ENCODE data around the gene MFSD12. TPM values are rescaled to one million over a fixed set of nuclear protein-coding genes. Genes with fewer than 3 reads are reported as not detected.

Gene MFSD12
- total RNA-seq, 1 donor from 2014 or later = 181 TPM

DNA sequence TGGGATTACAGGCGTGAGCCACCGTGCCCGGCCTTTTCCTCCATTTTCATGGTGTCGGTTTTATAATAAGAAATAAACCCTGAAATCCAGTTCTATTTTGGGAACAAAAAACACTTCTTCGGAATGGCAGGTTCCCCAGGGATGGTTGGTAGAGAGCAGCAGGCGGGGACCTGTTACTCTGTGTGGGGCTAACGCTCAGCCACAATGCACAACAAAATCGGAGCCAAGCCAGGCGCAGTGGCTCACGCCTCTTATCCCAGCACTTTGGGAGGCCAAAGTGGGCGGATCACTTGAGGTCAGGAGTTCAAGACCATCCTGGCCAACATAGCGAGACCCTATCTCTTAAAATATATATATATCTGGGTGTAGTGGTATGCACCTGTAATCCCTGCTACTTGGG is 43.6 kb upstream of the MFSD12 start:
- peaks cover 7% of the 10 kb centered on the region for H3K4me1 ChIP-seq (ENCODE audit: insufficient read depth, low read length)
- no peaks in the 10 kb centered on the region for H3K27me3 ChIP-seq (ENCODE audit: insufficient read depth, low read length)
- Mint-ChIP-seq H3K9me3 (ENCODE audit: unreplicated experiment) (no peaks in the 10 kb centered on the region), H3K27ac (ENCODE audit: unreplicated experiment) (no peak overlapping the region), H3K27me3 (ENCODE audit: low read depth, unreplicated experiment) (no peaks in the 10 kb centered on the region), H3K4me1 (ENCODE audit: low read depth, unreplicated experiment) (no peaks in the 10 kb centered on the region), H3K36me3 (ENCODE audit: low read depth, unreplicated experiment) (peaks cover 1% of the 10 kb centered on the region), H3K4me3 (ENCODE audit: unreplicated experiment) (no peak overlapping the region)
- H3K27ac ChIP-seq (ENCODE audit: low read depth, low read length) = no peak overlapping the region
- no peaks in the 10 kb centered on the region for H3K9me3 ChIP-seq (ENCODE audit: insufficient read depth, low read depth, low read length)
- no peaks in the 10 kb centered on the region for H3K79me2 ChIP-seq (ENCODE audit: insufficient read depth, low read length)
- H2AFZ ChIP-seq (ENCODE audit: low read depth, low read length) = no peak overlapping the region
- DNase-seq (ENCODE audit: low read depth) (no peak), FAIRE-seq (no peak)
- H3K4me3 ChIP-seq (ENCODE audit: insufficient read depth, low read depth, low read length) = no peak overlapping the region
- H4K20me1 ChIP-seq (ENCODE audit: insufficient read depth, low read length) = peaks cover 8% of the 10 kb centered on the region
- H3K4me2 ChIP-seq (ENCODE audit: low read length) = no peak overlapping the region
- TF ChIP-seq EZH2 (IDR thresholded peaks at IDR 0.05; ENCODE audit: insufficient read depth, low read length) (no peak), CTCF (IDR thresholded peaks at IDR 0.05; ENCODE audit: insufficient read depth, low read depth, low read length) (no peak)
- H3K9ac ChIP-seq (ENCODE audit: low read length) = no peak overlapping the region
- no peaks in the 10 kb centered on the region for H3K36me3 ChIP-seq (ENCODE audit: insufficient read depth, low read length)

DNA sequence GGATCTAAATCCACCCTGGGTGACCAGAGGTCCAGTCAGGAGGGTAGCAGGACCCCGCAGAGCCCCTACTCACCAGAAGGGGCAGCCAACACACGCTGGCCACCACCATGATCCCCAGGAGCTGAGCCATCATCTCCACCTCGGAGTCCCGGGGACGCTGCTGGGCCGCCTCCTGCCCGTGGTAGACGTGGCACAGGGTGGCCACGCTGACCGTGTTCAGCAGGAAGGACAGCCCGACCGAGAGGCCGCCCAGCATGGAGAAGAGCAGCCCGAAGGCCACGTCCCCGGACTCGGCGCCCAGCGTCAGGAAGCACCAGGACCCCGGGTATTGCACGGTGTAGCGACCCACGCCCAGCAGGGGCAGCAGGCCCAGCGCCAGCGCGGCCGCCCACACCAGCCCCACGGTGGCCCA is 42.4 kb upstream of the MFSD12 start:
- Histone ChIP-seq H3K9me3 (ENCODE audit: insufficient read depth, low read depth, low read length) (no peaks in the 10 kb centered on the region), H2AFZ (ENCODE audit: low read depth, low read length) (no peak overlapping the region), H4K20me1 (ENCODE audit: insufficient read depth, low read length) (no peaks in the 10 kb centered on the region), H3K4me2 (ENCODE audit: low read length) (no peak overlapping the region), H3K36me3 (ENCODE audit: insufficient read depth, low read length) (no peaks in the 10 kb centered on the region), H3K27me3 (ENCODE audit: insufficient read depth, low read length) (no peaks in the 10 kb centered on the region), H3K27ac (ENCODE audit: low read depth, low read length) (no peak overlapping the region), H3K79me2 (ENCODE audit: insufficient read depth, low read length) (no peaks in the 10 kb centered on the region), H3K4me1 (ENCODE audit: insufficient read depth, low read length) (no peaks in the 10 kb centered on the region), H3K9ac (ENCODE audit: low read length) (no peak overlapping the region), H3K4me3 (ENCODE audit: insufficient read depth, low read depth, low read length) (no peak overlapping the region)
- TF ChIP-seq CTCF (IDR thresholded peaks at IDR 0.05; ENCODE audit: insufficient read depth, low read depth, low read length) (peak; percentile 8), EZH2 (IDR thresholded peaks at IDR 0.05; ENCODE audit: insufficient read depth, low read length) (no peak)
- FAIRE-seq = no peak
- Mint-ChIP-seq H3K27ac (ENCODE audit: unreplicated experiment) (no peak overlapping the region), H3K9me3 (ENCODE audit: unreplicated experiment) (no peaks in the 10 kb centered on the region), H3K4me1 (ENCODE audit: low read depth, unreplicated experiment) (no peaks in the 10 kb centered on the region), H3K36me3 (ENCODE audit: low read depth, unreplicated experiment) (peaks cover 1% of the 10 kb centered on the region), H3K4me3 (ENCODE audit: unreplicated experiment) (no peak overlapping the region), H3K27me3 (ENCODE audit: low read depth, unreplicated experiment) (no peaks in the 10 kb centered on the region)
- DNase-seq (ENCODE audit: low read depth) = no peak

- Histone ChIP-seq H3K9me3 (ENCODE audit: insufficient read depth, low read depth, low read length) (no peaks in the 10 kb centered on the region), H3K4me3 (ENCODE audit: insufficient read depth, low read depth, low read length) (no peak overlapping the region), H3K4me1 (ENCODE audit: insufficient read depth, low read length) (no peaks in the 10 kb centered on the region), H3K9ac (ENCODE audit: low read length) (no peak overlapping the region), H3K27me3 (ENCODE audit: insufficient read depth, low read length) (no peaks in the 10 kb centered on the region), H4K20me1 (ENCODE audit: insufficient read depth, low read length) (no peaks in the 10 kb centered on the region), H3K4me2 (ENCODE audit: low read length) (no peak overlapping the region), H2AFZ (ENCODE audit: low read depth, low read length) (no peak overlapping the region), H3K27ac (ENCODE audit: low read depth, low read length) (no peak overlapping the region), H3K36me3 (ENCODE audit: insufficient read depth, low read length) (no peaks in the 10 kb centered on the region), H3K79me2 (ENCODE audit: insufficient read depth, low read length) (no peaks in the 10 kb centered on the region)
- no peak overlapping the region for H3K27ac Mint-ChIP-seq (ENCODE audit: unreplicated experiment)
- H3K4me3 Mint-ChIP-seq (ENCODE audit: unreplicated experiment) = no peak overlapping the region
- no peak for DNase-seq (ENCODE audit: low read depth)
- no peaks in the 10 kb centered on the region for H3K9me3 Mint-ChIP-seq (ENCODE audit: unreplicated experiment)
- no peak for FAIRE-seq
- H3K36me3 Mint-ChIP-seq (ENCODE audit: low read depth, unreplicated experiment) = peaks cover 1% of the 10 kb centered on the region
- no peak for TF ChIP-seq EZH2 (IDR thresholded peaks at IDR 0.05; ENCODE audit: insufficient read depth, low read length)
- TF ChIP-seq CTCF (IDR thresholded peaks at IDR 0.05; ENCODE audit: insufficient read depth, low read depth, low read length) = no peak
- H3K27me3 Mint-ChIP-seq (ENCODE audit: low read depth, unreplicated experiment) = peaks cover 30% of the 10 kb centered on the region
- H3K4me1 Mint-ChIP-seq (ENCODE audit: low read depth, unreplicated experiment) = no peaks in the 10 kb centered on the region
These were observed 38.2 kb upstream of the MFSD12 start for GRCh38 chr19:3595521-3596061.

Measured in astrocyte (in vitro differentiated cells and primary cell).